Stomach (tissue), 4 donors: ENCODE results near the gene NUMB.

ENCODE experiments used
- POLR2A ChIP-seq, 4 donors: fragments of 450-650 bp; IDR thresholded peaks; one replicate each; pipeline ENCODE4 v1.6.1; 2016; ENCODE audit warnings: antibody characterized with exemption in 4 of 4, control low read depth in 2 of 4, mild to moderate bottlenecking in 1 of 4, moderate library complexity in 1 of 4
- POLR2AphosphoS5 ChIP-seq, 3 donors: sonication (generic); formaldehyde crosslinking; IDR thresholded peaks; one replicate each; pipeline ENCODE4 v1.6.1; 2016; ENCODE audit warnings: antibody characterized with exemption in 3 of 3
- TF ChIP-seq, protein P1 (sequence below), 7 experiments: fragments of 450-650 bp in 4 of 7; fragments of 200-600 bp in 3 of 7; sonication (generic) in 3 of 7; IDR thresholded peaks; one replicate each; pipeline ENCODE4 v1.5.1; 2016 to 2019; ENCODE audit warnings: antibody characterized with exemption in 7 of 7, control low read depth in 2 of 7, mild to moderate bottlenecking in 1 of 7

DNA sequence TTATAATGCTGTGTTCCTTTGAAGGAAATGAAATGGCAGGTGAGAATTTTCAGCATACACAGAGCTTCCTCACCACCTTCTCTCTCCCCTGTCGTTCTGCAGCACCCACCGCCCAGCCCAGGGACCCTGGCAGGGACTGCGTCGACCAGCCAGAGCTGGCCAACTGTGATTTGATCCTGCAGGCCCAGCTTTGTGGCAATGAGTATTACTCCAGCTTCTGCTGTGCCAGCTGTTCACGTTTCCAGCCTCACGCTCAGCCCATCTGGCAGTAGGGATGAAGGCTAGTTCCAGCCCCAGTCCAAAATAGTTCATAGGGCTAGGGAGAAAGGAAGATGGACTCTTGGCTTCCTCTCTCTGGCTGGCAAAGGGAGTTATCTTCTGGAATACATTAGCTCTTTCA lies 186.0 kb downstream of the NUMB start:
- TF ChIP-seq POLR2A (IDR thresholded peaks at IDR 0.05) (no peak), POLR2AphosphoS5 (IDR thresholded peaks at IDR 0.05) (no peak)
- TF ChIP-seq, protein P1, sequence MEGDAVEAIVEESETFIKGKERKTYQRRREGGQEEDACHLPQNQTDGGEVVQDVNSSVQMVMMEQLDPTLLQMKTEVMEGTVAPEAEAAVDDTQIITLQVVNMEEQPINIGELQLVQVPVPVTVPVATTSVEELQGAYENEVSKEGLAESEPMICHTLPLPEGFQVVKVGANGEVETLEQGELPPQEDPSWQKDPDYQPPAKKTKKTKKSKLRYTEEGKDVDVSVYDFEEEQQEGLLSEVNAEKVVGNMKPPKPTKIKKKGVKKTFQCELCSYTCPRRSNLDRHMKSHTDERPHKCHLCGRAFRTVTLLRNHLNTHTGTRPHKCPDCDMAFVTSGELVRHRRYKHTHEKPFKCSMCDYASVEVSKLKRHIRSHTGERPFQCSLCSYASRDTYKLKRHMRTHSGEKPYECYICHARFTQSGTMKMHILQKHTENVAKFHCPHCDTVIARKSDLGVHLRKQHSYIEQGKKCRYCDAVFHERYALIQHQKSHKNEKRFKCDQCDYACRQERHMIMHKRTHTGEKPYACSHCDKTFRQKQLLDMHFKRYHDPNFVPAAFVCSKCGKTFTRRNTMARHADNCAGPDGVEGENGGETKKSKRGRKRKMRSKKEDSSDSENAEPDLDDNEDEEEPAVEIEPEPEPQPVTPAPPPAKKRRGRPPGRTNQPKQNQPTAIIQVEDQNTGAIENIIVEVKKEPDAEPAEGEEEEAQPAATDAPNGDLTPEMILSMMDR (IDR thresholded peaks at IDR 0.05), result no peak
